ENCODE data around the gene PCDH9. TPM values are rescaled to one million over a fixed set of nuclear protein-coding genes. Genes with fewer than 3 reads are reported as not detected.

PCDH9 gene
- total RNA-seq, 2 donors from 2014 or later = 0.12 to 0.34 TPM

DNA sequence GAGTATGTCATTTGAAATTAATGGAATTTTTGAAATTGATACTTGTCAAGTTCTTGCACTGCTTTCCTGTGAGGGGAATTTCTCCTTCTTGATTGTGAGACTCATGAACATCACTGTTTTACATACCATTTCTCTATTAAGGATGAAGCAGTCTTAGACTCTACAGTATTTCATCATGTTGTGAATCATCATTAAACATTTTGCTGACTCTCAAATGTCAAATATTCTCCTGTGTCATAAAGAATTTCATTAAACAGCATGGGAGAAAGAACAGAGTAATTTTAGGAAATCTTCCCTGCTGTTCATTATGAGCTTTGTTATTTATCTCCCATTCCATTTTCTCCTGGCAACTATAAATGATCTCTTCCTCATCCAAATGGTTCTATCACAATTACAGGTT, 729.0 kb downstream of the PCDH9 start:
- H3K36me3 Mint-ChIP-seq (ENCODE audit: insufficient read depth in 2 of 2) = no peaks in the 10 kb centered on the region
- no peaks in the 10 kb centered on the region for H3K27me3 Mint-ChIP-seq (ENCODE audit: low read depth)

DNA sequence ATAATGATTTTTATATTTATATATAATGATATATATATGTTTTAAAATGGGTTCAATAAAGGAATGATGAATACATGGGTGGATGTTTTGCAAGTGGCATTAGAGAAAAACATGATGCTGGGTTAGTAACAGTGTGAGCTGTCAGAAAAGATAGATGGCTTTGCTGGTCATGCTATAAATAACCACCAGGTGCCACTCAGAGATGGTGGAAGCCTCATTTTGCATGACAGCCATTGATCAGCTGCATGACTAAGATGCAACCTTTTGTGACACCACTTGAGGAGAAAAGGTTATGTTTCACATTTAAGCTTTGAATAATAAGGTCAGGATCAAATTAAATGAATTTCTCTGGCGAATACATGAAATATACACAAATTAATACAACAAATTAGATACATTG, 737.7 kb downstream of the PCDH9 start:
- no peak overlapping the region for H3K27ac Mint-ChIP-seq
- no peaks in the 10 kb centered on the region for H3K27me3 Mint-ChIP-seq (ENCODE audit: low read depth)
- H3K36me3 Mint-ChIP-seq (ENCODE audit: insufficient read depth in 2 of 2) = no peaks in the 10 kb centered on the region
- H3K4me3 Mint-ChIP-seq = no peak overlapping the region
- DNase-seq = no peak
- no peaks in the 10 kb centered on the region for H3K9me3 Mint-ChIP-seq
- no peaks in the 10 kb centered on the region for H3K4me1 Mint-ChIP-seq (ENCODE audit: low read depth)
- no peak for ATAC-seq (replicated peaks in 1 of 2)

More for the DNA sequence above, 729.0 kb downstream of the PCDH9 start:
- Mint-ChIP-seq H3K4me3 (no peak overlapping the region), H3K4me1 (ENCODE audit: low read depth) (no peaks in the 10 kb centered on the region), H3K27ac (no peak overlapping the region), H3K9me3 (peaks cover 0 to 6% of the 10 kb centered on the region in 2 donors)
- no peak for ATAC-seq (replicated peaks in 1 of 2)
- DNase-seq = no peak

DNA sequence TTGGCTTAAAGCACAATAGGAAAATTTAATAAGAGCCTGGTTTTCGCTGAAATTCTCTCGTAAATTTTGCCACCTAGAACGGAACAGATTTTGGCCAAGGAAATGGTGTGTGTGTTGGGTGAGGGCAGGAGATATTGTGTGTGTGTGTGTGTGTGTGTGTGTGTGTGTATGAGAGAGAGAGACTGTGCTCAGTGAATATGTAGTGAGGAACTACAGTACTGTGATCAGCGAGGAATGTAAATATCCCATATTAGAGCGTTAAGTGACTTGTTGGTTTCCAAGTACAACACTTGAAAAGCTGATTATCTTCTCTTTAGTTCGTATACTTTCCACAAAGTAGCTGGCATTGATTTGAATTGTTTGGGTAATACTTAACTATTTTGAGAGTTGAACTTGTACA, 738.9 kb downstream of the PCDH9 start:
- DNase-seq (no peak), ATAC-seq (replicated peaks in 1 of 2) (no peak)
- Mint-ChIP-seq H3K9me3 (no peaks in the 10 kb centered on the region), H3K27ac (no peak overlapping the region), H3K4me3 (no peak overlapping the region), H3K36me3 (ENCODE audit: insufficient read depth in 2 of 2) (no peaks in the 10 kb centered on the region), H3K27me3 (ENCODE audit: low read depth) (no peaks in the 10 kb centered on the region), H3K4me1 (ENCODE audit: low read depth) (no peaks in the 10 kb centered on the region)

DNA sequence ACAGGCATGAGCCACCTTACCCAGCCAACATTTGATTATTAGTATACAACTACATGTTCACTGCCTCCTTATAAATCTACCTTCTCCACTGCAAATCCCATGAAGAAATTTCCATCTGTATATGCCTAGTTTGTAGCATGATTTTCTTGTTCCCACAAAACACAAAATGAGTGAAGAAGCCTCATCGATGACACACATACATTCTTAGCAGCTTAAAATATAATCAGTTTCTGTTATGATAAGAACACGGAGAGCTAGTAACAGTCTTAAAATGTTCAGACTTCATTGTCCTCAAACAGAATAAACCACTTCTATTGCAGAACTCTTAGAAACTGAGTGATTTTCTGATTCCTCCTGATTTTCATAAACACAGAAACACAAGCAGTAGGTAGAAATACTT, 740.5 kb downstream of the PCDH9 start:
- Mint-ChIP-seq H3K27me3 (ENCODE audit: low read depth) (no peaks in the 10 kb centered on the region), H3K4me3 (no peak overlapping the region), H3K9me3 (no peaks in the 10 kb centered on the region), H3K4me1 (ENCODE audit: low read depth) (no peaks in the 10 kb centered on the region), H3K27ac (no peak overlapping the region), H3K36me3 (ENCODE audit: insufficient read depth in 2 of 2) (no peaks in the 10 kb centered on the region)
- ATAC-seq (replicated peaks in 1 of 2) (no peak), DNase-seq (no peak)

DNA sequence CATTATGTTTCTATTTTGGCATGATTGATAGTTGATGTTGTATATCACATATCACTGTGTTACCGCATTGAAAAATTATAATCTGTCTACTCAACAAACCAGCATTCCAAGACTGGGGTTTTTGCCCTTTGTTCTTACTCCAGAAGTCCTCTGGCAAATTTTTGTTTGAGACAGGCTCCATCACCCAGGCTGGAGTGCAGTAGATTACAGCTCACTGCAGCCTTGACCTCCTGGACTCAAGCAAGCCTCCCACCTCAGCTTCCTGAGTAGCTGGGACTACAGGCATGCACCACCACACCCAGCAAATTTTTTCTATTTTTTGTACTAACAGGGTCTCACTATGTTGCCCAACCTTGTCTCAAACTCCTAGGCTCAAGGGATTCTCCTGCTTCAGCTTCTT, 741.0 kb downstream of the PCDH9 start:
- no peaks in the 10 kb centered on the region for H3K27me3 Mint-ChIP-seq (ENCODE audit: low read depth)
- H3K4me3 Mint-ChIP-seq = no peak overlapping the region
- no peaks in the 10 kb centered on the region for H3K36me3 Mint-ChIP-seq (ENCODE audit: insufficient read depth in 2 of 2)
- H3K4me1 Mint-ChIP-seq (ENCODE audit: low read depth) = no peaks in the 10 kb centered on the region
- H3K27ac Mint-ChIP-seq = no peak overlapping the region
- DNase-seq = no peak
- ATAC-seq (replicated peaks in 1 of 2) = no peak
- no peaks in the 10 kb centered on the region for H3K9me3 Mint-ChIP-seq

DNA sequence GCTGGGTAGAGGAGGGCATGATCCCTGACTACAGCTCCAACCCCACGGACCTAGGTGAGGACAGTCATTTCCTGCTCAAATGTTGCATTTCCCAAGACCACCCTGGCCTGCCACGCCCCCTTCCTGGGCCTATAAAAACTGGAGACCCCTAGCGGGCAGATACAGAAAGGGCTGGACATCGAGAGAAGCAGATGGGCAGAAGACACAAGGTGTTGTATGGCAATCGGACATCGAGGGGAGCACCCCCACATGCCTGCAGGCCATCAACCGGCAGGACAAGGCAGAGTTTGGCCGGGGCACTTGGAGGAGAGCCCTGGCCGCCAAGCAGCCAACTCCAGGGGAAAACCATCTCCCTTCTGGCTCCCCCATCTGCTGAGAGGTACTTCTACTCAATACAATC, 746.4 kb downstream of the PCDH9 start:
- no peak overlapping the region for H3K27ac Mint-ChIP-seq
- no peaks in the 10 kb centered on the region for H3K4me1 Mint-ChIP-seq (ENCODE audit: low read depth)
- no peak overlapping the region for H3K4me3 Mint-ChIP-seq
- DNase-seq (no peak), ATAC-seq (replicated peaks in 1 of 2) (no peak)
- peaks cover 0 to 3% of the 10 kb centered on the region in 2 donors for H3K9me3 Mint-ChIP-seq
- H3K27me3 Mint-ChIP-seq (ENCODE audit: low read depth) = no peaks in the 10 kb centered on the region
- H3K36me3 Mint-ChIP-seq (ENCODE audit: insufficient read depth in 2 of 2) = no peaks in the 10 kb centered on the region

DNA sequence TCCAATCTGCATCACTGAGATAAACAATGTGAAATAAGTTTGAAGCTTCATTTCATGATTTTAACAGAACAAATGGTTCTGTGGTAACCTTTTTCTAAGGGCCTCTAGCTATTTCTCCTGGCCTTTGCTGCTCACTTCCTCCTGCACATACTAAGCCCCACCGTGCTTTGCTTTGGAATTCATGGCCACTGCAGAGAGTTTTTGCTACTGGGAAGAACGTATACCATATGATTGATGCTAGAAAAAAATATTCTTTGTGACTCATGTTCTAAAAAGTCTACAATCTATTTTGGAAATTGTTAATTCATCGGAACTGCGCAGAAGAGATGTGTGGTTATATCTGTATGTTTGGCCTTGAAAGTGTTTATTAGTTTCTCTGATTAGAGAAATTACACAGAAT, 747.3 kb downstream of the PCDH9 start:
- Mint-ChIP-seq H3K4me3 (no peak overlapping the region), H3K9me3 (peaks cover 0 to 3% of the 10 kb centered on the region in 2 donors), H3K27me3 (ENCODE audit: low read depth) (no peaks in the 10 kb centered on the region), H3K4me1 (ENCODE audit: low read depth) (no peaks in the 10 kb centered on the region), H3K36me3 (ENCODE audit: insufficient read depth in 2 of 2) (no peaks in the 10 kb centered on the region), H3K27ac (no peak overlapping the region)
- no peak for ATAC-seq (replicated peaks in 1 of 2)
- DNase-seq = no peak

DNA sequence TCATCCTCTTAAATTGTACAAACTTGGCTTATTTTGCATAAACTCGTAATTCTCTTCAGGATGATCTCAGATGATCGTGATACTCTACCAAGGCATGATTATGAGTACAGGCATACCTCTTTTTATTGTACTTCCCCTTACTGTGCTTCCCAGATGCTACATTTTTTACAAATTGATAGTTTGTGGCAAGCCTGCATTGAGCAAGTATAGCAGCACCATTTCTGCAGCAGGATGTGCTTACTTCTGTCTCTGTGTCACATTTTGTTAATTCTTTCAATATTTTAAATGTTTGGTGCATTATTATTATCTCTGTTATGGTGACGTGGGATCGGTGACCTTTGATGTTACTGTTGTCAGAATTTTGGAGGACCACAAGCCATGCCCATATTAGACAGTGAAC, 752.3 kb downstream of the PCDH9 start:
- no peaks in the 10 kb centered on the region for H3K27me3 Mint-ChIP-seq (ENCODE audit: low read depth)
- no peak overlapping the region for H3K27ac Mint-ChIP-seq
- DNase-seq = no peak
- no peaks in the 10 kb centered on the region for H3K4me1 Mint-ChIP-seq (ENCODE audit: low read depth)
- H3K36me3 Mint-ChIP-seq (ENCODE audit: insufficient read depth in 2 of 2) = no peaks in the 10 kb centered on the region
- H3K9me3 Mint-ChIP-seq = no peaks in the 10 kb centered on the region
- ATAC-seq (replicated peaks in 1 of 2) = no peak
- no peak overlapping the region for H3K4me3 Mint-ChIP-seq

DNA sequence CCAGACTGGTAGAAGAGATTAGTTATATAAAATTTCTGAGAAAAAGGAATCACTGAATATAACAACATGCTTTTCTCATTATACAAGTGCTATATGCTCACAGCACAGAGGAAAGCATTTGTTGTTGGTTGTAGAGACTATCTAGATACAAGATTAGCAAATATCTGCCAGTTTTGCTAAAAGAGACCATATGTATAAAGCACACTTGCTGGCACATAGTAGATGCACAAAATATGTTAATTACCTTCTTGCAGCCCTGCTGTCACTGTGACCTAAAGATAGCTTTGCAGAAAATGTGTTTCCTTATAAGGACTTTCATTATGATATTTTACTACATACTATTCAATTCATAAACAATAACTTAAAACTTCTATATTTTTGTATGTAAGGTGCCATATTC, 755.1 kb downstream of the PCDH9 start:
- H3K36me3 Mint-ChIP-seq (ENCODE audit: insufficient read depth in 2 of 2) = no peaks in the 10 kb centered on the region
- no peak for DNase-seq

DNA sequence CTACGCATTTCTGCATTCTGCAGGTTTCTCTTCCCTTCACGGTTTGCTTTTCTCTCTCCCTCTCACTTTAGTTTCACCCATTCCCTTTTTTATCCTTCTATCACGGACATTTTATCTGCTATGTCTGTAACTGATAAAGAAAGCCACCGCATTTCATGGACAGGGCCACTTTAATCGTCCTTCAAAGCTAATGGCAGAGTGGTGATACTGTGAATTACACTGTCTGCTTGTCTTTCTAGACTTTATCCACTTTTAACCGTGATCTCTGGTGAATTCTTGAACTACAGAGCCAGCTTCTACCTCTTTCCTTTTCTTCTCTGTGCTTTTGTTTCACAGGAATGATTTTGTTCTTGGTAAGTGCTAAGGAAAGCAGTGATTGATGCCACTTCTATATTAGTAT, 760.4 kb downstream of the PCDH9 start:
- H3K27ac Mint-ChIP-seq = no peak overlapping the region
- ATAC-seq (replicated peaks in 1 of 2) = no peak

More for the DNA sequence above, 755.1 kb downstream of the PCDH9 start:
- Mint-ChIP-seq H3K27me3 (ENCODE audit: low read depth) (no peaks in the 10 kb centered on the region), H3K27ac (no peak overlapping the region), H3K9me3 (no peaks in the 10 kb centered on the region), H3K4me1 (ENCODE audit: low read depth) (no peaks in the 10 kb centered on the region), H3K4me3 (no peak overlapping the region)
- ATAC-seq (replicated peaks in 1 of 2) = no peak

DNA sequence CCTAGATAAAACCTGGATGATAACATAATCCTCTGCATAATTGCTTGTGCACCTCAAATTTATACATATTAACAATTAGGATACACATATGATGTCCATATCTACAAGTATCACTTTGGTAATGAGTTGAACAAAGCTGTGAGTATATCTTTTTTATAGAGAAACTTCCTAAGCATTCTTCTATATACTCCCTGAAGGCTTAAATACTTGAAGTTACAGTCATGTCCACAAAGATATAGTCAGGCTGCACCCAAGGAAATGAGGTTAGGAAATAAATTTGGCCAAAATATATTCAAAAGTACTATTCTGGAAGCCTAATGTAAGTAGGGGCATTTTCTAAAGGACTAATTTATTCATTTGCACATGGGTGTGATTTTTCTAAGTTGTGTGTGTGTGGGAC, 761.5 kb downstream of the PCDH9 start:
- Mint-ChIP-seq H3K4me1 (ENCODE audit: low read depth) (no peaks in the 10 kb centered on the region), H3K27me3 (ENCODE audit: low read depth) (no peaks in the 10 kb centered on the region), H3K4me3 (no peak overlapping the region), H3K27ac (no peak overlapping the region), H3K36me3 (ENCODE audit: insufficient read depth in 2 of 2) (peaks cover 0 to 2% of the 10 kb centered on the region in 2 donors), H3K9me3 (peaks cover 2 to 5% of the 10 kb centered on the region in 2 donors)
- no peak for ATAC-seq (replicated peaks in 1 of 2)
- DNase-seq = no peak

More for the DNA sequence above, 760.4 kb downstream of the PCDH9 start:
- DNase-seq = no peak
- H3K4me1 Mint-ChIP-seq (ENCODE audit: low read depth) = no peaks in the 10 kb centered on the region
- peaks cover 2 to 5% of the 10 kb centered on the region in 2 donors for H3K9me3 Mint-ChIP-seq
- H3K27me3 Mint-ChIP-seq (ENCODE audit: low read depth) = no peaks in the 10 kb centered on the region
- peaks cover 0 to 2% of the 10 kb centered on the region in 2 donors for H3K36me3 Mint-ChIP-seq (ENCODE audit: insufficient read depth in 2 of 2)
- no peak overlapping the region for H3K4me3 Mint-ChIP-seq

DNA sequence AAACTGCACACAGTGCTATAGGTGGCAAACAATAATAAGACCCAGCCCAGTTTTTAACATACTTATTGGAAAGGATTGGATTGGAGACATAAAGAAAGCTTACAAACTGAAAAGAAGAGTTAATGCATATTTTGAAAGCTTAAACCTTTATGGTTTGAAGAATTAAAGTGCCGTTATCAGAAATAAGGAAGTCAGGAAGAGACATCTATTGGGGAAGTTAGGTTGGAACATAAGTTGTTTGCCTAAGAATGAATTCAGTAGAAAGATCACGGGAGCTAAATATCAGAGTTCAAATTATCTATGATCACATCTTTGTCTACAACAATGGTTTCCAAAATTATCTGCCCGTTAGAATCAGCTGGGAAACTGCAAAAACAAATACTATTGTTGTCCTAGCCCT, 767.9 kb downstream of the PCDH9 start:
- peaks cover 2 to 4% of the 10 kb centered on the region in 2 donors for H3K9me3 Mint-ChIP-seq
- no peak for DNase-seq
- H3K27ac Mint-ChIP-seq = no peak overlapping the region
- H3K27me3 Mint-ChIP-seq (ENCODE audit: low read depth) = no peaks in the 10 kb centered on the region
- ATAC-seq (replicated peaks in 1 of 2) = no peak
- H3K4me1 Mint-ChIP-seq (ENCODE audit: low read depth) = no peaks in the 10 kb centered on the region
- H3K36me3 Mint-ChIP-seq (ENCODE audit: insufficient read depth in 2 of 2) = no peaks in the 10 kb centered on the region
- no peak overlapping the region for H3K4me3 Mint-ChIP-seq

DNA sequence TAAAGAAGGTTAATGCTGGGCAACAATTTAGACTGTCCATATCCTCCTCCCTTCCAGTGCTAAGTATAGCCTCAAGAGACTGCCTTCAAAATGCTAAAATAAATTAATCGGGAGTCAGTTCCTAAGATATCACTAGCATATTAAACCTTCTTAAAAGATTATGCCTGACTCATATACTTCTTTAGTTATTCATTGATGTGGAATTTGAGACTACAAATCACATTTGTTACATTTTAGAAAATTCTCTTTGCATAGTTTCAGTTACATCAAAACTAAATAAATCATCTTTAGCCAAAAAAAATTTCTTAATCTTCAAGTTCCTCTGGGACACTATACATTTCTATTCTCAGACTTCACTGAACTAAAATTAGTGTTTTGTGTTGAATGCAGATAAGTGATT, 769.1 kb downstream of the PCDH9 start:
- DNase-seq (no peak), ATAC-seq (replicated peaks in 1 of 2) (no peak)
- H3K27me3 Mint-ChIP-seq (ENCODE audit: low read depth) = no peaks in the 10 kb centered on the region
- peaks cover under 1 to 2% of the 10 kb centered on the region in 2 donors for H3K9me3 Mint-ChIP-seq
- H3K27ac Mint-ChIP-seq = no peak overlapping the region
- H3K4me3 Mint-ChIP-seq = no peak overlapping the region
- no peaks in the 10 kb centered on the region for H3K36me3 Mint-ChIP-seq (ENCODE audit: insufficient read depth in 2 of 2)
- no peaks in the 10 kb centered on the region for H3K4me1 Mint-ChIP-seq (ENCODE audit: low read depth)

DNA sequence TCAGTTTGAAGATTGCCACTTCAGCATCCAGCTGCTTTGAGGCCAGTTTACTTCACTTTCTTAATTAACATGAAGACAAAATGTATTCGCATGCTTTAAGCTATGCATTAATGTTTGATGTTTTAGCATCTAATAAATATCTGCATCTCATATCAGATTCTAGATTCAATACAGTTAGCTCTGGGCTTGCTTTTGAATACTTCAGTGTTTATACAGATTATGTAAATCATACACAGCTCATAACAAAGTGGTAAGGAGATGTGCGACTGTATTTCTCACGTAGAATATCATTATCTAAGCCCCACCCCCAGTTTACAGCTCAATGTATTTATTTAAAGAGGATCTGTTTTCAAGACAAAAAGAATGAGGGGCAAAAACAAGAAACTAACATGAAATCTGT, 770.5 kb downstream of the PCDH9 start:
- H3K9me3 Mint-ChIP-seq = peaks cover 0 to 2% of the 10 kb centered on the region in 2 donors
- no peak overlapping the region for H3K4me3 Mint-ChIP-seq
- no peaks in the 10 kb centered on the region for H3K36me3 Mint-ChIP-seq (ENCODE audit: insufficient read depth in 2 of 2)
- no peaks in the 10 kb centered on the region for H3K27me3 Mint-ChIP-seq (ENCODE audit: low read depth)
- ATAC-seq (replicated peaks in 1 of 2) (no peak), DNase-seq (no peak)
- no peak overlapping the region for H3K27ac Mint-ChIP-seq
- H3K4me1 Mint-ChIP-seq (ENCODE audit: low read depth) = no peaks in the 10 kb centered on the region
